GM19468 (cell line): ENCODE data around the gene NPC1L1.
"Not testable (repeated sequence)": the region's sequence is repeated elsewhere in the genome, so short reads cannot be mapped to it uniquely, and the experiment has no call there.

Experiments
- ATAC-seq: cut with Tn5 transposase; IDR thresholded peaks from one replicate; pipeline ENCODE4 v1.9.1; 2021; ENCODE audit warnings: mild to moderate bottlenecking, moderate library complexity, moderate number of reproducible peaks; ENCODE audit not compliant: unreplicated experiment; ENCODE audit errors: extremely low read depth

Gene NPC1L1

DNA sequence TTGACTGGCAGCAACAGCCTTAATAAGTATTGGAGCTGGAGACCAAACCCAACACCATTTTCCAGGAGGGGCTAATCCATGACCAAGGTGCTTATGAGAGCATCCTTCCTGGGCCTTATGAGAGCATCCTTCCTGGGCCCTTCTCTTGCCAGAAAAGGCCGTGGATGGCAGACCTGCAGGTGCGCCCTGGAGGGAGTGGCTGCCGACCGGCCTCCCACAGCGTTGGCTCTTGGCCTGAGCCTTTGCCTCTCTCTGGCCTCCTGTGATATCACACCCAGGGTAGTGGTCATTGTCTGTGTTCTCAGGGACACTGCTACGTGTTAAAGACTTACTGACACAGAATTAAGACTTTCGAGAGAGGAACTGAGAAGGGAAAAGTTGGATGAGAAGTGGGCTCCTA, 28.4 kb downstream of the NPC1L1 start:
- ATAC-seq = no peak

DNA sequence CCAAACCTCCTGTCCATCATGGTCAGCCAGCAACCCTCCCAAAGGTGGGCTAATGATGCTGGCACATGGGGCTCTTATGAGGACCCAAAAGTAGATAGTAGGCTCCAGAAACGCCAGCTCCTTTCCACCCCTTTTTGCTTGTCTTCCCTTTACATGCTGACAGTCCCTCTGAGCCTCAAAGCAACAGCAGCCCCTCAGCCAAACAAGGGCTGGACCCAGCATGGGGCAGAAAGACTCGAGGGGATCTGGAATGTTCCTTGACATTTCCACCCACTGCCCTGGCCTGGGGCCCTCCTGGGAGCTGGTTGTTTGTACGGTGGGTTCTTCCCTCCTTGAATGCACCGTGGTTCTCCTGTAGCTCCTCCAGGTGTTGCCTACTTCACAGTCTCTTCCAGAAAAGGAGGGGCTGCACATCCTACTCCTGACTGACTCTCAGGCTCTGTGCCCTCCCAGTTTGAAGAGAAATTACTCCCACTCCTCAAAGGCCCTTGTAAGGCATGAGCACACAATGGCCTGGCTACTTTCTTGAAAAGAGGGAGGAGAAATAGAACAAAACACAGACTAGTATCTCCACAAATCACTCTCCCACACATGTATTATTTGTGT, 29.2 kb downstream of the NPC1L1 start:
- ATAC-seq = no peak

DNA sequence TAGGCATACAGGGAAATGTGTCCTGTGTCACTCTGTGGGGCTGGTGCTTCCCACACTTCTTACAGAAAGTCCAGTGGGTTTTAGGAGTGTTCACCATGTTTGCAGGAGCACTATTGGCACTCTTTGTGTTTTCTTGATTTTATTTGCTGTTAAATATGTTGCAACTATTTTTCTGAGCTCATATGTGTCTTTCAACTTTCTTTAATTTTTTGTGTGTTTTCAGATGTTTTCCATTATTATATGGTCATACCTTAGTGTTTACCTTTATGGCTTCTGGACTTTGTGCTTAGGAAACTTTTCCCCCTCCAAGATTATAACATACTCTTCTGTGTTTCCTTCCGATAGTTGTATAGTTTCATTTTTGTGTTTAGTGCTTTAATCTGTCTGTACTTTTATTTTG, 29.9 kb downstream of the NPC1L1 start:
- no peak for ATAC-seq

DNA sequence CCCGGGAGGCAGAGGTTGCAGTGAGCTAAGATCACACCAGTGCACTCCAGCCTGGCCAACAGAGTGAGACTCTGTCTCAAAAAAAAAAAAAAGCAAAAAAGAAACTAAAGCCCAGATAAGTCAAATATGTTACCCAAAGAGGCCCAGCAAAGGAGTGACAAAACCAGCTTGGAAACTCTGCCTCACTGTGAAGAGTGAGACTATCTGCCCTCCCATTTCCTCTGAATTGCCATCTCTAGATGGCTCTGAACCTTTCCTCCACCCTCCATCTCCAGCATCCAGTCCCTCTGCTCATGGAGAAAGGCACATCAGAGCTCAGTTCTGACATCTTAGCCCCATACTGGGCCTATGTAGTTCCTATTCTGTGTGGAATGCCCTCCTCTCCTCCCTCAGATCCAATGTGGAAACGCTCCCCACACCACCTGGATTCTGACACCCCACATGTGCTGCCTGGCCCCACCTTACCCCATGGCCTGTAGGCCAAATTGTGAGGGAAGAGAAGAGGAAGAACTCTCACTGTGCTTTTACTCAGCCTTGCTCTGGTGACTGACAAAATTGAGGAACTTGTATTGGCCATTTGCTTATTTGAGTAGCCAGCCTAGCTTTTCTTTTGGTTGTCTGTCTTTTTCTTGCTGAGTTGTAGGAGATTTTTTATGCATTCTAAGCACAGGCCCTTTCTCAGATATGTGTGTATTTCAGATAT, 32.7 kb downstream of the NPC1L1 start:
- ATAC-seq = no peak

DNA sequence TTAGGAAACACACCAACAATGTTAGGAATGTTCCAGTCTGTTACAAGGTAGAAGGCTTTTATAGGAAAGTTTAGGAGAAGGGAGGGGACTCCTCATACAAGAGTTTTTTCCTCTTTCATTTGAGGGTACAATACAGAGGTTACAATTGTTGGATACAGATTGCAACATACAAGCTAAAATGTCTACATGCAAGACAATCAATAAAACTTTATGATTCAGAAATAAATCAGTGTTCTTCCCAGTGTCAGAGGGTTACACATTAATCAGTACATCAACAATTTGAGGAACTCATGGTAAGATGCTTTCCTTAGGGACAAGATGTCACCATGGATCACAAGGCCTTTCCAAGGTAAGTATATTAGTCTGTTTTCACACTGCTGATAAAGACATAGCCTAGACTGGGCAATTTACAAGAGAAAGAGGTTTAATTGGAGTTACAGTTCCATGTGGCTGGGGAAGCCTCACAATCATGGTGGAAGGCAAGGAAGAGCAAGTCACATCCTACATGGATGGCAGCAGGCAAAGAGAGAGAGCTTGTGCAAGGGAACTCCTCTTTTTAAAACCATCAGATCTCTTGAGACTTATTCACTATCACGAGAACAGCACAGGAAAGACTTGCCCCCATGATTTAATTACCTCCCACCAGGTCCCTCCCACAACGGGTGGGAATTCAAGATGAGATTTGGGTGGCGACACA, 34.4 kb downstream of the NPC1L1 start:
- ATAC-seq = not testable (repeated sequence)

DNA sequence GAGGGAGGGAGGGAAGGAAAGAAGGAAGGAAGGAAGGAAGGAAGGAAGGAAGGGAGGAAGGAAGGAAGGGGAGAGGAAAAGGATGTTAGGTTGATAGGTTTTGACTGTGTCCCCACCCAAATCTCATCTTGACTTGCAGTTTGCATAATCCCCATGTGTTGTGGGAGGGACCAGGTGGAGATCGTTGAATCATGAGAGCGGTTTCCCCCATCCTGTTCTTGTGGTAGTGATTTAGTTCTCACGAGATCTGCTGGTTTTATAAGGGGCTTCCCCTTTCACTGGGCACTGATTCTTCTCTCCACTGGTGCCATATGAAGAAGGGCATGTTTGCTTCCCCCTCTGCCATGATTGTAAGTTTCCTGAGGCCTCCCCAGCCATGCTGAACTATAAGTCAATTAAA, 35.5 kb downstream of the NPC1L1 start:
- no peak for ATAC-seq

DNA sequence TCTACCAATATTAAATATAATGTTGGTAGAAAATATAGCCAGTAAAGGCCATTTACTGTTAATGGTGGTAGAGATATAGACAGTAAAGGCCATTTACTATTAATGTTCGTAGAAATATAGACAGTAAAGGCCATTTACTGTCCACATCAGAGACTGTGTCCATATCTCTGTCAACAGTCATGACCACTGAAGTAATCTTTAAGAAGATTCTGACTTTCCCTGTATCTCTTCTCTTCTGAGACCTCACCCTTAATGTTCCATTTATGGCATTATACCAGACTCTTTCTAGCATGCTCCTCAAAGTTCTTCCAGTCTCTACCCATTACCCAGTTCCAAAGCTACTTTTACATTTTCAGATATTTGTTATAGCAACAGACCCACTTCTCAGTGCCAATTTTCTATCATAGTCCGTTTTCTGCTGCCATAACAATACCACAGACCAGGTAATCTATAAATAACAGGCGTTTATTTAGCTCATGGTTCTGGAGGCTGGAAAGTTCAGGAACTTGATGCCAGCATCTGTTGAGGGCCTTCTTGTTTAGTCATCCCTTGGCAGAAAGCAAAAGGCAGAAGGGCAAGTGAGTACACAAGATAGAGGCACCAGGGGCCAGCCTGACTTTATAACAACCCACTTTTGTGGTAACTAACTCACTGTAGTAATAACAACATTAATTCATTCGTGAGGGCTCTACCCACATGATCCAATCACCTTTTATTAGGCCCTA, 42.7 kb downstream of the NPC1L1 start:
- ATAC-seq = no peak

DNA sequence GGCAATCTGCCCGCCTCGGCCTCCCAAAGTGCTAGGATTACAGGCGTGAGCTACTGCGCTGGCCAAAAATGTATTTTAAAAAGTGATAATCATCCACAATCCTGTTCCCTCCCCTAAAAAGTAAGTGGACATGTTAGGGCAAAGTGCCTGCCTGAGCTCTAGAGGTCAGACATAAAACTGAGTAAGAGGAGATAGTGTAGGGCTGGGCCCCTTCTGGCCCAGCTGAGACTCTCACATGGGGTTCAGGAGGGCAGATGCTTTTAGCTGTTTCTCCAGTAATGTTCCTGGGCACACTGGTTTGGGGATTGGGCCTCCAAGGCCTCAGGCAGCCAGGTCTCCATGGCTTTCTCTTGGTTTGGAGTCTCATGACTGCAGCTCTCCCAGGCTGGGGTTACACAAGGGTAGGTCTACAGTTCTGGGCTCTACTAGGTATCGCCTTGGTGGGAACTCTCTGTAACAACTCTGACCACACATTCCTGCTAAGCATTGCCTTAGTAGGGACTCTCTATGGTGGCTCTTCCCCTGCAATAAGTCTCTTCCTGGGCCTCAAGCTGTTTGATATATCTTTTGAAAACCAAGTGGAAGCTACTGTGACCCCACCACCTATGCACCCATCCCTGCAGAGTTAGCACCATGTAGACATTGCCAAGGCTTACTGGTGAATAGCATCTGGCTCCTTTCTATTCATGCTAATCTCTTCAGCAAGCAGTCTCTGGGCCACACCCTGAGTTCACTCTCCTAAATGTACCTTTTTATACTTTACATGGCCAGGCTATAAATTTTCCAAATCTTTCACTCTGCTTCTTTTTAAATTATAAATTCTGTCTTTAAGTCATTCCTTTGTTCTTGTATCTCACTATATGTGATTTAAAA, 43.7 kb downstream of the NPC1L1 start:
- ATAC-seq = no peak

DNA sequence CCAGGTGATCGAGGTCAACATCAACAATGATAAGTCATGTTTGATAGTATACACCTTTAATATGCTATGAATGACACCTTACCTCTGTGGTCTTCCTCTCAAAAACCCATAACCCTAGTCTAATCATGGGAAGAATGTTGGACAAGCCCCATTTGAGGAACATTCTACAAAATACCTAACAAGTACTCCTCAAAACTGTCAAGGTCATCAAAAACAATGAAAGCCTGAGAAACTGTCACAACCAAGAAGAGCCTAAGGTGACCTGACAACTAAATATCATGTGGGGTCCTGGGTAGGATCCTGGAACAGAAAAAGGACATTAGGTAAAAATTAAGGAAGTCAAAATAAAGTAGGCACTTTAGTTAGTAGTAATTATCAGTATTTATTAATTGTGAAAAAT, 44.7 kb downstream of the NPC1L1 start:
- ATAC-seq = no peak

DNA sequence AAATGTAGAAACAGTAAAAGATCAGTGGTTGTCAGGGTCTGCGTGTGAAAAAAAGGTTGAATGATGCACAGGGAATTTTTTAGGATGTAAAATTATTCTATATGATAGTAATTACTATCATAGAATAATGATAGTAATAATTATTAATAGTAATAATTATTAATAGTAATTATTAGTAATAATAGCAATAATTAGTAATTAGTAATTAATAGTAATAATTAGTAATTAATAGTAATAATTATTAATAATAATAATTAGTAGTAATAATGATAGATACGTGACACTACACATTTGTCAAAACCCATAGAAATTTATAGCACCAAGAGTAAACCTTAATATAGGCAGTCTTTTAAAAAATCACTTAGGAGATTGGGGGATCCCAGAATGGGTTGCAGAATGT, 46.2 kb downstream of the NPC1L1 start:
- ATAC-seq = no peak

DNA sequence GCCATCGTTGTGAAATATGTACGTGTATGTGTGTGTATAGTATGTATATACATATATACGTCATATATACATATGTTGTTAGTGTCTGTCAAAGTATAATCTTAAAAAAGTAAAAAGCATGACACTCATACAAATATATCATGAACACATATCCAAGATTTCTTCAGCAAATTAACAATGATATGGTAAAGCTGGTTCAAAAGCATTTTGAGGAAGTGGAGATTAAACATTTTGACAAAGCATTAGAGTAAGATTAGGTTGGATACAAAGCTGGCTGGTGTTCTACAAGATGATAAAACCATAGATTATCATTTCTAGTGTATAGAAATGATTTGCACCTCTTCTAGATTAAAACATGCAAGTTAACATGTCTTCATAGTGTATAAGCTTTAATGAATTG, 49.9 kb downstream of the NPC1L1 start:
- no peak for ATAC-seq

DNA sequence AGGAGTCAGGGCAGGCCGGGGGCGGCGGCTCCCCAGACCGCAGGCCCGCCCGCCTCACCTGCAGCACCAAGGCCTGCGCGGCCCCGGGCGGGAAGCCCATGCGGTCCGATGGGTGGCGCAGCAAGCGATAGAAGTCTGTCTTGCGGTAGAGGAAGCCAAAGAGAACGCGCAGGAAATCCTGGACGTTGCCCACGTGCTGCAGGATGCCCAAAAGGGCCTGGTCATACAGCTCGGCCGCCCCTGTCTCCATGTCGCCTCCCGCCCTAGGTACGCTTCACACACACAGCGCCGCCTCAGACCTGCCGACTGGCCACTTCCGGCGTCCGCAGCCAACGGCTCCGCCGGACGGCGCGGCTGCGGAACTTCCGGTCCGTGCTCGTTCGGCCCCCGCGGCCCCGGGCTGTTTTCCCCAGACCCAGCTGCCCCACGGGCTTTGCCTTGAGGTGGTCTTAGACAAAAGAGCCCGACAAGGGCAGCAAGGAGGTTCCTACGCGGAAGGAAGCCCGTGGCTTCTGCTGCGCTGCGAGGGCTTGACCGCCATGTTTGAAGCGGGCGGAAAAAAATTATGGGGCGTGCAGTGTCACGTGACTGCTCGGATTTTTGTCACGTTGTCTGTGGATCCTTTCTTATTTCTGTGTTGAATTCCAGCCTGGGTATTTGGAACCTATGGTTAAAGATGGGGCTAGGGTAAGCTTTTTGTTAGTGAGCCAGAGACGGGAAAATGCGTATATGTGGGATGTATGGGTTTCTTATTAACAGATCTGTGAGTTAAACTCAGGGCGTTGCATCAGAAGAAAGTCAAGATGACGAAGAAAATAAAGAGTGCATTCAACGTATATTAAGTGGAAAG, 50.6 kb downstream of the NPC1L1 start, which contains the start of gene NUDCD3:
NUDCD3 (minus strand) TSS at position 308 of the 850 bp plus-strand sequence; CDS start at position 250, 58 bp downstream.
- peak; percentile 85 for ATAC-seq

DNA sequence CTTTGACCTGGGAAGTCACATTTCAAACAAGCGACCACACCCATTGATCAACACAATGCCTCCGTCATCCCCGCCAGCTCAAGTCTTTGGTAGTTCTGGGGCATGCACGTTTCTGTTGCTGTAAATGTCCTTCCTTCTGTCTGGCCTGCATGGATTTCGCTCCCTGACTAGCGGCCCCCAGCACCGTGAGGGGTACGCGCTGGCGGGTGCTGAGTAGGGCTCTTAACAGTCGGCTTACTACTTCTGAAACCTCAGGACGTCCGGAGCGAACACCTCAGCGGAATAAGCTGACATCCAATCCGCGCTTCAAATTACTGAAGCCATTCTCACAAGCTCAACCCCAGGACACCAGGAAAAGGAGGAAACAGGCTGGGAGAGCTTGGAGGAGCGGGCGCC, 51.2 kb downstream of the NPC1L1 start:
- ATAC-seq = peak; percentile 8

DNA sequence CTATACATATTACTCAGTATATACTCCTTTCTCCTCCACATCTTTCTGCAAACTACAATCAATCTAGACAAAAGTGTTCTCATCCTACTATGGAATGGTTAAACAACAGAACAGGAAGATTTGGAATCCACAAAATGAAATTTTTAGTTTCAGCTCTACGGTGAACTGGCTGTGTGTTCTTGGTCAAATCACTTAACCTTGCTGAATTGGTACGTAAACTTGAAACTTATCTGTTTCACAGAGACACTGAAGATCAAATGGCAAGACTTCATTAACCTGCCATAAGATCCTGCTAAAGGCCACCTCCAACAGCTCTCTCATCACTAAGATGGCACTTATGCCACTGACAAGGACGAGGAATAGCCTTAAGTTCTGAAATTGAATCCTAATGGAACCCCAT, 52.2 kb downstream of the NPC1L1 start:
- no peak for ATAC-seq

DNA sequence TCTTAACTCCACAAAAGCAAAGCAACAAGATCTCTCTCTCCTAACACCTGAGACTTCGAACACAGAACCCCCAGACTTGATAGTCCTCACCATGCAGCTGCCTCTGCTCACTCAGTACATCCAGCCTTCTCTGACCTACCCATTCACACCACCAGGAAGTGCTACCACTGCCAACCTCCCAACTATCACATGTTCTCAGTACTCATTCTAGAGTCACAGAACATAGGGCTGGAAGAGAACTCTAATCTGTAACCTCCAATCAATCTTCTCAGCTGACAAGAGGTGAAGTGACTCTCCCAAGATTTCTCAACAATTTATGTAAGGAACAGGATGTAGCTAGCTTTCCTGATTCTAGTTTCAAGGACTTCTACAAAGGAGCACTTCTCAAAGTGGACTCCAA, 54.4 kb downstream of the NPC1L1 start:
- no peak for ATAC-seq

DNA sequence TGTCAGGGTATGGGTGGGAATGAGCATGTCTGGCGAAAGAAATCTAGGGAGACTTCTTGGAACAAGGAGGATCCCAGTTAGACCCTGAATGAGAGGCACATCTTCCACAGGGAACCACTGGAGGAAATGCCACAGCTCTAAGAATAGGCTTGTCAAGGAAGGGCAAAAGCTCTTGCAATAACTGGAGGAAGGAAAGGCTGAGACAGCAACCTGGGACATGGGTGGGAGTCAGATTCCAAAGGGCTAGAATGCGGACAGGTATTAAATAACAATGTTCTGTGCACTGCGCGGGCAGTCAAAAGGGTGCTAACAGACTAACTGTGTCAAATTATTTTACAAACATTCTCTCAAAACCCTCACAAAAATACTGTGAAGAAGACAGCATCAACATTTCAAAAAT, 55.1 kb downstream of the NPC1L1 start:
- no peak for ATAC-seq

DNA sequence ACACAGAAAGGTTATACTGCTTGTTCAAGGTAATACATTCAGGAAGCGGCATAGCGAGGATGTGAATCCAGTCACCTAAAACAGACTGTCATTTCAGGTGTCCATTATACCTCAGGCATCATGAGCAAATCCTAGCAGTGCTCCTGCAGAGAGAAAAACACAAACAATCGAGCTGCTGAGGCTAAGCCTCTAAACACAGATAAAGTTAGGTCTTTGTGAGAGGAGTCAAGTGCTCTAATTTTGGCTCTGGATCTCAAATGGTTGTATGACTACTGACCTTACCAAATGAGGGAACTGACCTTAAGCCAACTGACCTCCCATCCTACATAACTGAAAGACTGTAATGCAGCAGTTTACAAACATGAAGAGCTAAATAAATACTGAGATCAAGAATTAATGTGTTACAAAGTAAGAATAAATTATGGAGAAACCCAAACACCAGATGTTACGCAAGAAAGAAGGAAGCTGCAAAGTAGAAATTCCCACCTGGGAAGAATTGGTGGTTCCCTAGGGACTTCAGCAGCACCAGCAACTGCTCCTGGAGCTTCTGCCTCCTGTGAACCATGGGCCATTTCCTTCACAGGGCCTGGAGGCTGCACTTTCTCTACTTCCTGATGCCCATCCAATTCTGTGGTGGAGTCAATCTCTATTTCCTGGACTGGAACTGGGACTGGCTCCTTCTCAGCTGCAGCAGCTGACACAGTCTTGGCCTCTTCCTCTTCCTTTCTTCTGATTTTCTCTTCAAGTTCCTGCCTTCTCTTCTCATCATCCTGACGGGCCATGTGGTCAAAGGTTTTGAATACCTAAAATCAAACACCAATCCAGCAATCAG, 56.4 kb downstream of the NPC1L1 start:
- ATAC-seq = no peak
